ENCODE data around the gene GRK1. TPM values are rescaled to one million over a fixed set of nuclear protein-coding genes. Genes with fewer than 3 reads are reported as not detected.

GRK1 gene
- total RNA-seq: not detected in 2 replicates

DNA sequence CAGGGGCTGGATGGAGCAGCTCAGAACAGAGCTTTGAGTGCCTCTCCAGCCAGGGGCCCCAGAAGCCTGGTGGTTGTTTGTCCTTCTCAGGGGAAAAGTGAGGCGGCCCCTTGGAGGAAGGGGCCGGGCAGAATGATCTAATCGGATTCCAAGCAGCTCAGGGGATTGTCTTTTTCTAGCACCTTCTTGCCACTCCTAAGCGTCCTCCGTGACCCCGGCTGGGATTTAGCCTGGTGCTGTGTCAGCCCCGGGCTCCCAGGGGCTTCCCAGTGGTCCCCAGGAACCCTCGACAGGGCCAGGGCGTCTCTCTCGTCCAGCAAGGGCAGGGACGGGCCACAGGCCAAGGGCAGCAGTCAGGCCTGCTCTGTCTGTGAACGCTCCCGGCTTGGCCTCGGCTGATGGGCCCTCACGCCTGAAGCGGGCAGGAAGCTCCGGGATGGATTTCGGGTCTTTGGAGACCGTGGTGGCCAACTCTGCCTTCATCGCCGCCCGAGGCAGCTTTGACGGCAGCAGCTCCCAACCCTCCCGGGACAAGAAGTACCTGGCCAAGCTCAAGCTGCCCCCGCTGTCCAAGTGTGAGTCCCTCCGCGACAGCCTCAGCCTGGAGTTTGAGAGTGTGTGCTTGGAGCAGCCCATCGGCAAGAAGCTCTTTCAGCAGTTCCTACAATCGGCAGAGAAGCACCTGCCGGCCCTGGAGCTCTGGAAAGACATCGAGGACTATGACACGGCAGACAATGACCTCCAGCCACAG, at the start of gene GRK1:
Gene GRK1 (plus strand): TSS at position 269 of the 751 bp plus-strand sequence. CDS start 168 bp downstream, at position 437.

GRCh38 chr13:113657851-113658741, 8.9 kb upstream of the GRK1 start, which contains the start of gene ATP4B:
Gene ATP4B, minus strand, starts transcription at chr13:113658198. Its CDS starts 54 bp downstream, at chr13:113658144.

DNA sequence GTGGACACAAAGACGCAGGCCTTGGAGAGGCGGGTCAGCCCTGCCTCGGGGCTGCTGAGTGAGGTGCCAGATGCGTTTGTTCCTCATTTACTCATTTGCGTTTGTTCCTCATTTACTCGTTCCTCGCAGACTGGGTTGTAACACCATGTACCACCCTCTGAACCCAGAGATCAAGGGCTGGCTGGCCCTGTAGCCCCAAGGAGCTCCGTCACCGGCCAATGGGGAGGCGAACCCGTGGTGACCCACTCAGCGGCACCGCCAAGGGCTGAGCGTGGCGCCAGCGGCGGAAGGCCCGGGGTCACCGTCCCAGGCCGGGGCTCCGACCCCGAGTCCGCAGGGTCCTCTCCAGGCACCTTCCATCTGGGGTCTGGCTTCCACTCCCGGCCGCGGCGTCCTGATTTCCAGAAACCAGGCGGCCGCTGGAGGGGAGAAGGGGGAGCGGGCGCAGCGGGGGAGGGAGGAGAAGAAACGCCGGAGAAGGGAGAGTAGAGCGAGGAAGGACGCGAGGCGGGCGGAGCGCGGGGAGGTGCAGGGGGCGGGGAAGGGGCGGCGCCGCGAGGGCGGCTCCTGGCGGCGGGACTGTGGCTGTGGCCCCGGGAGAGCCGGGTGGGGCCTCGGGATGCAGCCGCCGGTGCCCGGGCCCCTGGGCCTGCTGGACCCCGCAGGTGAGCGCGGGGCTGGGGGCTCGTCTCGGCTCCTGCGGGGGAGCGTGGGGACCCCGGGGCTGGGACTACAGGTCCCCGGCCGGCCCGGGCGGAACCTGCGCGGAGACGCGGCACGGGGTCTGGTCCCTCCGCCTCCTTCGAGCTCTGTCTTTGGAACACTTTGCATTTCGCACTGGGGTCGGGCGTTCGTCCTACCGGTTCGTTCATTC, 91.9 kb downstream of the GRK1 start, which contains the start of gene TMEM255B:
Gene TMEM255B (plus strand): TSS at position 576 of the 874 bp plus-strand sequence. CDS start 44 bp downstream, at position 620.

Other genes starting within 250 kb of the GRK1 start
- 2.2 and 3.9 TPM in 2 replicates for gene ADPRHL1, start 213.7 kb upstream of the GRK1 start, total RNA-seq
- gene DCUN1D2, start 176.5 kb upstream of the GRK1 start, total RNA-seq: 8.0 and 11.4 TPM in 2 replicates
- gene TFDP1, start 82.5 kb upstream of the GRK1 start, total RNA-seq: 65.8 and 88.0 TPM in 2 replicates
- not detected in 2 replicates for gene ATP4B, start 9.0 kb upstream of the GRK1 start, total RNA-seq
- 0.73 and 2.0 TPM in 2 replicates for gene TMEM255B, start 92.0 kb downstream of the GRK1 start, total RNA-seq
- gene GAS6, start 196.9 kb downstream of the GRK1 start, total RNA-seq: 42.6 and 59.2 TPM in 2 replicates